Suprapubic skin (tissue), 4 donors: Measurements from ENCODE around the gene PRCP. TPM values are rescaled to one million over a fixed set of nuclear protein-coding genes. Genes with fewer than 3 reads are reported as not detected.

Experiments
- DNase-seq, 2 donors: peaks; one replicate each; pipeline ENCODE4 v3.0.0-alpha.2; 2019; ENCODE audit warnings: low spot score in 2 of 2
- H3K27ac ChIP-seq: fragments of 200-600 bp; sonication (generic); one replicate; pipeline ENCODE4 v1.5.1; 2019
- H3K27me3 ChIP-seq: fragments of 200-600 bp; sonication (generic); one replicate; pipeline ENCODE4 v1.5.1; 2019
- H3K36me3 ChIP-seq: fragments of 200-600 bp; sonication (generic); one replicate; pipeline ENCODE4 v1.5.1; 2019
- H3K4me1 ChIP-seq: fragments of 200-600 bp; sonication (generic); one replicate; pipeline ENCODE4 v1.5.1; 2019
- H3K4me3 ChIP-seq: fragments of 200-600 bp; sonication (generic); one replicate; pipeline ENCODE4 v1.5.1; 2019; ENCODE audit warnings: mild to moderate bottlenecking
- H3K9me3 ChIP-seq: fragments of 200-600 bp; sonication (generic); one replicate; pipeline ENCODE4 v1.5.1; 2019
- EP300 ChIP-seq: sonication (generic); formaldehyde crosslinking; IDR thresholded peaks from one replicate; pipeline ENCODE4 v1.6.1; 2017; ENCODE audit warnings: antibody characterized with exemption
- POLR2A ChIP-seq, 2 donors: fragments of 450-650 bp; IDR thresholded peaks; one replicate each; pipeline ENCODE4 v1.6.1; 2017; ENCODE audit warnings: antibody characterized with exemption in 2 of 2, mild to moderate bottlenecking in 2 of 2, moderate library complexity in 2 of 2
- POLR2AphosphoS5 ChIP-seq, 3 donors: sonication (generic); formaldehyde crosslinking; IDR thresholded peaks; one replicate each; pipeline ENCODE4 v1.6.1; 2017; ENCODE audit warnings: antibody characterized with exemption in 3 of 3
- WGBS: methylation state at CpG from one replicate; pipeline ENCODE4 v1.1.5; 2018; 5-methylcytosine and 5-hydroxymethylcytosine counted together
- total RNA-seq, 4 donors: library from RNA; depleted of rRNA; stranded (reverse); fragments of >200 nt; gene quantifications; one replicate each; pipeline ENCODE4 v1.1.0, GENCODE V29; 2016
- TF ChIP-seq, protein P1 (sequence below), 2 donors: fragments of 200-600 bp in 1 of 2; fragments of 450-650 bp in 1 of 2; sonication (generic) in 1 of 2; IDR thresholded peaks; one replicate each; pipeline ENCODE4 v1.5.1; 2016 to 2019; ENCODE audit warnings: antibody characterized with exemption in 2 of 2, mild to moderate bottlenecking in 1 of 2, moderate library complexity in 1 of 2

PRCP gene
- total RNA-seq, 4 donors from 2014 or later = 36.0 to 50.9 (median 50.4) TPM

GRCh38 chr11:82832983-82833382, 67.2 kb downstream of the PRCP start:
- Histone ChIP-seq H3K9me3 (no peaks in the 10 kb centered on the region), H3K36me3 (peaks cover 39% of the 10 kb centered on the region), H3K4me1 (no peaks in the 10 kb centered on the region), H3K27me3 (no peaks in the 10 kb centered on the region), H3K27ac (no peak overlapping the region), H3K4me3 (no peak overlapping the region)
- WGBS = 88% methylated on average over 4 of the region's 4 CpGs
- DNase-seq = no peak
- no peak for TF ChIP-seq POLR2A (IDR thresholded peaks at IDR 0.05)
- no peak for TF ChIP-seq EP300
- TF ChIP-seq, protein P1, sequence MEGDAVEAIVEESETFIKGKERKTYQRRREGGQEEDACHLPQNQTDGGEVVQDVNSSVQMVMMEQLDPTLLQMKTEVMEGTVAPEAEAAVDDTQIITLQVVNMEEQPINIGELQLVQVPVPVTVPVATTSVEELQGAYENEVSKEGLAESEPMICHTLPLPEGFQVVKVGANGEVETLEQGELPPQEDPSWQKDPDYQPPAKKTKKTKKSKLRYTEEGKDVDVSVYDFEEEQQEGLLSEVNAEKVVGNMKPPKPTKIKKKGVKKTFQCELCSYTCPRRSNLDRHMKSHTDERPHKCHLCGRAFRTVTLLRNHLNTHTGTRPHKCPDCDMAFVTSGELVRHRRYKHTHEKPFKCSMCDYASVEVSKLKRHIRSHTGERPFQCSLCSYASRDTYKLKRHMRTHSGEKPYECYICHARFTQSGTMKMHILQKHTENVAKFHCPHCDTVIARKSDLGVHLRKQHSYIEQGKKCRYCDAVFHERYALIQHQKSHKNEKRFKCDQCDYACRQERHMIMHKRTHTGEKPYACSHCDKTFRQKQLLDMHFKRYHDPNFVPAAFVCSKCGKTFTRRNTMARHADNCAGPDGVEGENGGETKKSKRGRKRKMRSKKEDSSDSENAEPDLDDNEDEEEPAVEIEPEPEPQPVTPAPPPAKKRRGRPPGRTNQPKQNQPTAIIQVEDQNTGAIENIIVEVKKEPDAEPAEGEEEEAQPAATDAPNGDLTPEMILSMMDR (IDR thresholded peaks at IDR 0.05) = peak in 1 of 2 donors; percentile 4
- TF ChIP-seq POLR2AphosphoS5 (IDR thresholded peaks at IDR 0.05) = no peak

DNA sequence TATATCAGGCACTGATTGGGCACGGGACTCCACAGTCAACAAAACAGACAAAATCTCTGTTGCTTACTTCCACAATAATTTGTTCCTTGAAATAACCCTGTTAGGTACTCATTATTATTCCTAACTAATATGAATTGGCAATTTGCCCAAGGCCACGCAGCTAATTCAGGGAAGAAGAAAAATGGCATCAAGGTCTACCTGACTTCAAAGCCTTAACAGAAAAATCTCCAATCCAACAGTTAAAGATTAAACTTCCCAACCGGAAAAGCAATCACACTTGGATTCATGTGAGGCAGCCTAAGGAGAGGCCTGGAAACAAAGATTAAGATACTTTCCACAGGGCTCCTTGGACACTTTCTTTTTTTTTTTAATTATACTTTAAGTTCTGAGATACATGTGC, 68.9 kb downstream of the PRCP start:
- no peaks in the 10 kb centered on the region for H3K4me1 ChIP-seq
- H3K9me3 ChIP-seq = no peaks in the 10 kb centered on the region
- no peak for DNase-seq
- 61% methylated on average over 3 of the region's 3 CpGs for WGBS
- no peak overlapping the region for H3K27ac ChIP-seq
- TF ChIP-seq POLR2A (IDR thresholded peaks at IDR 0.05) = no peak
- H3K27me3 ChIP-seq = no peaks in the 10 kb centered on the region
- no peak overlapping the region for H3K4me3 ChIP-seq
- peaks cover 22% of the 10 kb centered on the region for H3K36me3 ChIP-seq

- H3K4me3 ChIP-seq = no peak overlapping the region
- peaks cover 22% of the 10 kb centered on the region for H3K36me3 ChIP-seq
- no peak overlapping the region for H3K27ac ChIP-seq
- no peaks in the 10 kb centered on the region for H3K9me3 ChIP-seq
- WGBS = 87% methylated on average over 1 of the region's 1 CpG
- no peak for TF ChIP-seq POLR2AphosphoS5 (IDR thresholded peaks at IDR 0.05)
- no peak for TF ChIP-seq POLR2A (IDR thresholded peaks at IDR 0.05)
- no peak for TF ChIP-seq EP300
- TF ChIP-seq, protein P1 (IDR thresholded peaks at IDR 0.05) = no peak
- no peaks in the 10 kb centered on the region for H3K4me1 ChIP-seq
- no peaks in the 10 kb centered on the region for H3K27me3 ChIP-seq
- DNase-seq = no peak
Measured at GRCh38 chr11:82830746-82831145, 69.5 kb downstream of the PRCP start.

DNA sequence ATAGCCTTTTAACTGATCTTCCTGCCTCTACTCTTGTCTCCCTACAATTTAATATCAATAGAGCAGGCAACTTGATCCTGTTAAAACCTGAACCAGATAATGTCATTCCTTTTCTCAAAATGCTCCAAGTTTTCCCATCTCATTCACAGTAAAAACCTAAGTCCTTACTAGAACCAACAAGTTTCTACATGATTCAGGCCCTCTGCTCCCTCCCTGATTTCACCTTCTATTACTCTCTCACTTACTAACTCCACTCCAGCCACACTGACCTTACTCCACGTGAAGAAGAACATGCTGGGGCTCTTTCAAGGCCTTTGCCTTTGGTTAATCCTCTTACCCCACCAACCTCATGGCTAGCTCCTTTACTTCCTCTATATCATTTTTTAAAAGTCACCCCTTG, 71.1 kb downstream of the PRCP start:
- Histone ChIP-seq H3K36me3 (peaks cover 13% of the 10 kb centered on the region), H3K9me3 (no peaks in the 10 kb centered on the region), H3K27me3 (no peaks in the 10 kb centered on the region), H3K4me1 (no peaks in the 10 kb centered on the region), H3K27ac (no peak overlapping the region), H3K4me3 (no peak overlapping the region)
- DNase-seq = no peak
- no peak for TF ChIP-seq EP300
- TF ChIP-seq POLR2AphosphoS5 (IDR thresholded peaks at IDR 0.05) = no peak
- TF ChIP-seq, protein P1 (IDR thresholded peaks at IDR 0.05) = no peak
- no peak for TF ChIP-seq POLR2A (IDR thresholded peaks at IDR 0.05)
- WGBS = 66% methylated on average over 1 of the region's 1 CpG

DNA sequence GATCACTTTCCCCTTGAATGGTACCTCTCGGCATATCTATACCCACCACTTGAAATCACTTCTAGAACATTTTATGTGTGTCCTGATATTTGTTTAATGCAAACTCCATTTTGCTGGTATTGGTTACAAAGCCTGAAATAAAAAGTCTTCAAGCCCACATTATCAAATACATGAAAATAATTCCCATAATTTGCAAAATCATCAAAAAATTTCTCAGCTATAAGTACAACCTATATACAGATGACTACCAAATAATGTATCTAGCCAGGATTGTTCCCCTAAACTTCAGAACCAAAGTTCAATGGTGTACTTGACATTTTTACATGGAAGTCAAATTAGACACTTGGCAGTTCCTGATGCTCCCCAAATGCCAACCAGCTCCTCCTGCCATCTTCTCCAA, 71.8 kb downstream of the PRCP start:
- no peak overlapping the region for H3K27ac ChIP-seq
- H3K4me1 ChIP-seq = no peaks in the 10 kb centered on the region
- H3K27me3 ChIP-seq = no peaks in the 10 kb centered on the region
- 100% methylated on average over 1 of the region's 1 CpG for WGBS
- peaks cover 13% of the 10 kb centered on the region for H3K36me3 ChIP-seq
- TF ChIP-seq POLR2AphosphoS5 (IDR thresholded peaks at IDR 0.05) = no peak
- no peak for TF ChIP-seq EP300
- TF ChIP-seq, protein P1 (IDR thresholded peaks at IDR 0.05) = no peak
- TF ChIP-seq POLR2A (IDR thresholded peaks at IDR 0.05) = no peak
- H3K4me3 ChIP-seq = no peak overlapping the region
- DNase-seq = no peak
- H3K9me3 ChIP-seq = no peaks in the 10 kb centered on the region

DNA sequence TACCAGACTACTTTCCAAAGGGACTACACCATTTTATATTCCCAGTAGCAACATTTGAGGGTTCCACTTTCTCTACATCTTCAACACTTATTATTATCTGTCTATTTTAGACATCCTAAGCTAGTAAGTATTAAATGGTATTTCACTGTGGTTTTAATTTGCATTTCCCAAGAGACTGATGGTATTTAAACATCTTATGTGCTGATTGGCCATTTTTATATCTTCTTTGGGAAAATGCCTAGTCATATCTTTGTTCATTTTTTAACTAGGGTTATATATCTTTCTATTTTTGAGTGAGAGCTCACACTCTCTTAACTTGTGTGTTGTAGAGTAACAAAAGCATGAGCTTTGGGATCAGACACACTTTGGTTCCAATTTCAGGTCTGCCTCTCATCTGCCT, 73.7 kb downstream of the PRCP start:
- no peak overlapping the region for H3K4me3 ChIP-seq
- H3K27ac ChIP-seq = no peak overlapping the region
- DNase-seq = no peak
- no peaks in the 10 kb centered on the region for H3K27me3 ChIP-seq
- H3K9me3 ChIP-seq = no peaks in the 10 kb centered on the region
- H3K36me3 ChIP-seq = no peaks in the 10 kb centered on the region
- no peaks in the 10 kb centered on the region for H3K4me1 ChIP-seq
- TF ChIP-seq EP300 = no peak
- no peak for TF ChIP-seq POLR2AphosphoS5 (IDR thresholded peaks at IDR 0.05)
- TF ChIP-seq, protein P1 (IDR thresholded peaks at IDR 0.05) = no peak
- no peak for TF ChIP-seq POLR2A (IDR thresholded peaks at IDR 0.05)
